ENCODE data around the gene UBE2G1. TPM values are rescaled to one million over a fixed set of nuclear protein-coding genes. Genes with fewer than 3 reads are reported as not detected.

Gene UBE2G1
- total RNA-seq, 2 donors from 2014 or later = 54.1 to 59.3 TPM

DNA sequence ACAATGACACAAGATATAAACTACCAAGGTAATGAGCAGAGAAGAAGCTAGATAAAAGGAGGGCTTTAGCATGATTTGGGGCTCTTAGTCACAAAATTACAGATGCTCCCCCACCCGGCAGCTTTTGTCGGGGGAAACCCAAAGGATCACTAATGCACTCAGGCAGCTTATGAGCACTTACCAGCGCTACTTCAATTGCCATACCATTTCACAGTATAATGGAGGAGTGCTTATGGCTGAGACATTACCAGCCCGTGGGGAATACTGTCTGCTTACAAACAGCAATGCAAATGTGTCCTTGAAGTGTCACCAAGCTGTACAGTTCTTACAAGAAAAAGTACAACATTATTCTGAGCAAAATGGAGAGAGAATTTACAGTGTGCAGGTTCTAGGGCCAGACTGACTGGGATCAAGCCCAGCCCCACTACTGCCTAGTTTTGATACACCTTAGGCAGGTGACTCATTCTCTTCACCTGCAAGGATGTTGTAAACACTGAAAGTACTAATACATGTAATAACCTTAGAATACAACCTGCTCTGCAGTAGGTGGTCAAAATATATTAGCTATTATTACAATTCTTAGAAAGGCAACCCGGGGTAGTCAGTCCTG lies 119.0 kb downstream of the UBE2G1 start:
- no peaks in the 10 kb centered on the region for H3K27me3 ChIP-seq (replicated peaks; ENCODE audit: insufficient read depth)
- 55% methylated on average over 5 of the region's 5 CpGs for WGBS
- H3K27ac ChIP-seq = peak overlapping the region; percentile 49 to 62
- H3K9me3 ChIP-seq = no peaks in the 10 kb centered on the region
- no peak overlapping the region for H3K4me3 ChIP-seq
- TF ChIP-seq POLR2AphosphoS5 (IDR thresholded peaks at IDR 0.05) = no peak
- TF ChIP-seq POLR2A (IDR thresholded peaks at IDR 0.05) = no peak
- TF ChIP-seq, protein P1, sequence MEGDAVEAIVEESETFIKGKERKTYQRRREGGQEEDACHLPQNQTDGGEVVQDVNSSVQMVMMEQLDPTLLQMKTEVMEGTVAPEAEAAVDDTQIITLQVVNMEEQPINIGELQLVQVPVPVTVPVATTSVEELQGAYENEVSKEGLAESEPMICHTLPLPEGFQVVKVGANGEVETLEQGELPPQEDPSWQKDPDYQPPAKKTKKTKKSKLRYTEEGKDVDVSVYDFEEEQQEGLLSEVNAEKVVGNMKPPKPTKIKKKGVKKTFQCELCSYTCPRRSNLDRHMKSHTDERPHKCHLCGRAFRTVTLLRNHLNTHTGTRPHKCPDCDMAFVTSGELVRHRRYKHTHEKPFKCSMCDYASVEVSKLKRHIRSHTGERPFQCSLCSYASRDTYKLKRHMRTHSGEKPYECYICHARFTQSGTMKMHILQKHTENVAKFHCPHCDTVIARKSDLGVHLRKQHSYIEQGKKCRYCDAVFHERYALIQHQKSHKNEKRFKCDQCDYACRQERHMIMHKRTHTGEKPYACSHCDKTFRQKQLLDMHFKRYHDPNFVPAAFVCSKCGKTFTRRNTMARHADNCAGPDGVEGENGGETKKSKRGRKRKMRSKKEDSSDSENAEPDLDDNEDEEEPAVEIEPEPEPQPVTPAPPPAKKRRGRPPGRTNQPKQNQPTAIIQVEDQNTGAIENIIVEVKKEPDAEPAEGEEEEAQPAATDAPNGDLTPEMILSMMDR (IDR thresholded peaks at IDR 0.05) = no peak
- intact Hi-C loops (cut with DNase I) = no loop called here
- no peaks in the 10 kb centered on the region for H3K4me1 ChIP-seq (replicated peaks)
- H3K36me3 ChIP-seq = no peaks in the 10 kb centered on the region
- DNase-seq (ENCODE audit: low spot score) = no peak

DNA sequence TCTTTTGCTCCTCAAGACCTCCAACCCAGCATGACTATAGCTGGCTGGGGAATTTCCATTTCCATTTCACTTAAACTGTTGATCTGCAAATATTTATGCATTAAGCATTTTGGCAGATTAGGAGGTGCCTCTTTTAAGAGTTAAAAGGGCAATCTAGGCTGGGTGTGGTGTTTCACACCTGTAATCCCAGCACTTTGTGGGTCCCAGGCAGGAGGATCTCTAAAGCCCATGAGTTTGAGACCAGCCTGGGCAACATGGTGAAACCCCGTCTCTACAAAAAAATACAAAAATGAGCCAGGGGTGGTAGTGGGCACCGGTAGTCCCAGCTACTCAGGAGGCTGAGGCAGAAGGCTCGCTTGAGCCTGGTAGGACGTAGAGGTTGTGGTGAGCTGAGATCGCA lies 119.8 kb downstream of the UBE2G1 start:
- no peaks in the 10 kb centered on the region for H3K4me1 ChIP-seq (replicated peaks)
- WGBS = 96% methylated on average over 5 of the region's 5 CpGs
- TF ChIP-seq, protein P1 (IDR thresholded peaks at IDR 0.05) = no peak
- TF ChIP-seq POLR2A (IDR thresholded peaks at IDR 0.05) (no peak), POLR2AphosphoS5 (IDR thresholded peaks at IDR 0.05) (no peak)
- H3K27ac ChIP-seq = no peak overlapping the region
- H3K9me3 ChIP-seq = no peaks in the 10 kb centered on the region
- H3K27me3 ChIP-seq (replicated peaks; ENCODE audit: insufficient read depth) = no peaks in the 10 kb centered on the region
- DNase-seq (ENCODE audit: low spot score) = no peak
- intact Hi-C loops (cut with DNase I) = no loop called here
- no peak overlapping the region for H3K4me3 ChIP-seq
- H3K36me3 ChIP-seq = no peaks in the 10 kb centered on the region

DNA sequence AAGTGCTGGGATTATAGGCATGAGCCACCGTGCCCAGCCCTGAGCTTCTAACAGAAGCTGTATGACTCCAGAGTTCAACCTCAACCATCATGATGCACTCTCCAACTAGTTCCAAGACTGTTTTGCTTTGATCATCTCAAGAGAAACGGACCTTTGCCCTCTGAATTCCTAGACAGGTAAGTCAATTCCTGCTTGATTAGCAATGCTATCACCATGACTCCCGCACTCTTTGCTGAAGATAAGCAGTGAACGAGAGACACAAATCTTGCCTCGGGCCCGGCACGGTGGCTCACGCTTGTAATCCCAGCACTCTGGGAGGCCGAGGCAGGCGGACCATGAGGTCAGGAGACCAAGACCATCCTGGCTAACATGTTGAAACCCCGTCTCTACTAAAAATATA lies 124.9 kb downstream of the UBE2G1 start:
- H3K27ac ChIP-seq = no peak overlapping the region
- DNase-seq (ENCODE audit: low spot score) = no peak
- intact Hi-C loops (cut with DNase I) = no loop called here
- H3K4me1 ChIP-seq (replicated peaks) = no peaks in the 10 kb centered on the region
- 97% methylated on average over 11 of the region's 11 CpGs for WGBS
- H3K36me3 ChIP-seq = no peaks in the 10 kb centered on the region
- H3K27me3 ChIP-seq (replicated peaks; ENCODE audit: insufficient read depth) = no peaks in the 10 kb centered on the region
- H3K9me3 ChIP-seq = no peaks in the 10 kb centered on the region
- no peak overlapping the region for H3K4me3 ChIP-seq
- no peak for TF ChIP-seq POLR2A (IDR thresholded peaks at IDR 0.05)
- TF ChIP-seq, protein P1 (IDR thresholded peaks at IDR 0.05) = no peak
- TF ChIP-seq POLR2AphosphoS5 (IDR thresholded peaks at IDR 0.05) = no peak

DNA sequence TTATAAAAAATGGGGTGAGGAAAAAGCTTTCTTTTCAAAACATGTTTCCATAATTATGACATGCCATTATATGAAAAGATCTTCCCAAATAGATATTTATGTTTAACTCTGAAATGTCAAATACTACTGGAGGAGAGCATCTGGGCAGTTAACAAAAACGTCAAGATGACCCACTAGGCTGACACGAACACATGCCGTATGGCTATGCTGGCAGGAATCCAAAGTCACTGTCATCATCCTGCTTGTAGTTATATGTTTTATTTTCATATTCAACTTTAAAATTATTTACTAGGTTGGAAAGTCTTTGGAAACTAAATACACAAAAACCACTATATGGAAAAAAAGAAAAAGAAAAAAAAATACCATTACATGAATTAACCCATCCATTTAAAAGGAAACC lies 130.0 kb downstream of the UBE2G1 start:
- Histone ChIP-seq H3K27ac (no peak overlapping the region), H3K9me3 (no peaks in the 10 kb centered on the region), H3K4me3 (no peak overlapping the region), H3K27me3 (replicated peaks; ENCODE audit: insufficient read depth) (no peaks in the 10 kb centered on the region), H3K4me1 (replicated peaks) (no peaks in the 10 kb centered on the region), H3K36me3 (no peaks in the 10 kb centered on the region)
- no peak for DNase-seq (ENCODE audit: low spot score)
- intact Hi-C loops (cut with DNase I) = no loop called here
- TF ChIP-seq POLR2A (IDR thresholded peaks at IDR 0.05) (no peak), POLR2AphosphoS5 (IDR thresholded peaks at IDR 0.05) (no peak)
- TF ChIP-seq, protein P1 (IDR thresholded peaks at IDR 0.05) = no peak
- WGBS = 44% methylated on average over 3 of the region's 3 CpGs

All from prostate gland (tissue), 2 donors.